ENCODE data around the gene IL36A.
A peak's percentile ranks its signal among the peaks of the same experiment; 100 is the strongest.

Gene IL36A

DNA sequence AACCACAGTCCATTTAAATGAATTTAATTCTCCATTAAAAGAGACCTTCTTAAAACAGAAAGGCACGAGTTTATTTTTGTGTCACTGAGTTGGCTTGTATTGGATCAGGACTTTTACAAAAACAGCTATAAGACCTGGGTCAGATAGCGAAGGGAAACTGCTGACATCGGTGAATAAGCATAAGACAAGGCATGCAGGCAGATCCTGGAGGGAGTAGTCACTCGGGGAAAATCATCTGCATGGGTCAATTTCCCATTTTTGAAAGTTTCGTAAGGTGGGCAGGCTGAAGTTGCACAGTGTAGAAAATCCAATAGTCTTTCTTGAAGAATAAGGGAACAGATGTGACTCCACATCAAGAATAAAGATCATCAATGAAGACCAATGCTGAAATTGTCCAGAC is 34.5 kb downstream of the IL36A start:
- TF ChIP-seq, protein P1, sequence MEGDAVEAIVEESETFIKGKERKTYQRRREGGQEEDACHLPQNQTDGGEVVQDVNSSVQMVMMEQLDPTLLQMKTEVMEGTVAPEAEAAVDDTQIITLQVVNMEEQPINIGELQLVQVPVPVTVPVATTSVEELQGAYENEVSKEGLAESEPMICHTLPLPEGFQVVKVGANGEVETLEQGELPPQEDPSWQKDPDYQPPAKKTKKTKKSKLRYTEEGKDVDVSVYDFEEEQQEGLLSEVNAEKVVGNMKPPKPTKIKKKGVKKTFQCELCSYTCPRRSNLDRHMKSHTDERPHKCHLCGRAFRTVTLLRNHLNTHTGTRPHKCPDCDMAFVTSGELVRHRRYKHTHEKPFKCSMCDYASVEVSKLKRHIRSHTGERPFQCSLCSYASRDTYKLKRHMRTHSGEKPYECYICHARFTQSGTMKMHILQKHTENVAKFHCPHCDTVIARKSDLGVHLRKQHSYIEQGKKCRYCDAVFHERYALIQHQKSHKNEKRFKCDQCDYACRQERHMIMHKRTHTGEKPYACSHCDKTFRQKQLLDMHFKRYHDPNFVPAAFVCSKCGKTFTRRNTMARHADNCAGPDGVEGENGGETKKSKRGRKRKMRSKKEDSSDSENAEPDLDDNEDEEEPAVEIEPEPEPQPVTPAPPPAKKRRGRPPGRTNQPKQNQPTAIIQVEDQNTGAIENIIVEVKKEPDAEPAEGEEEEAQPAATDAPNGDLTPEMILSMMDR (IDR thresholded peaks at IDR 0.05; ENCODE audit: insufficient read depth, low read depth, low read length, missing control alignments), result no peak
- no peak for DNase-seq (ENCODE audit: low read depth)
- H3K4me3 ChIP-seq (ENCODE audit: low read length), result no peak overlapping the region

DNA sequence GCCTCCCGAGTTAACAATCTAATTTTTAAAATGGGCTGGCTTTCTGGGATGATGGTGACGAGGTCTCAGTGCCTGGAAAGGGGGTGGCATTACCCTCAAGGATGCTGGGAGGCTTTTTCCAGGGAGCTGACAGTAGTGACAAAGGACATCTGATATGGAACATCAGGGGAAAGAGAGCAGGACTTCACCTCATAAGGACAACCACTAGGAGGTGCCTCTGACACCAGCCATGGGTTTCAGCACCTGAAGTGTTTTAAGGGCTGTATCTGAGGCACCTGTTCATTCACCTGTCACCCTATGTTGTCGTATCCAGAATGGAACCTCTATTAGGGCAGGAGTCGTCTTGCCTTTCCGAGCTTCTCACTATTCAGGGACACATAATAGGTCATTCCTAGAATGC is 36.6 kb downstream of the IL36A start:
- H3K4me3 ChIP-seq (ENCODE audit: low read length), result no peak overlapping the region
- peak; percentile 68 for DNase-seq (ENCODE audit: low read depth)
- TF ChIP-seq, protein P1 (IDR thresholded peaks at IDR 0.05; ENCODE audit: insufficient read depth, low read depth, low read length, missing control alignments), result peak; percentile 70

- H3K4me3 ChIP-seq (ENCODE audit: low read length), result no peak overlapping the region
- TF ChIP-seq, protein P1 (IDR thresholded peaks at IDR 0.05; ENCODE audit: insufficient read depth, low read depth, low read length, missing control alignments), result no peak
- no peak for DNase-seq (ENCODE audit: low read depth)
These were observed 41.2 kb downstream of the IL36A start for GRCh38 chr2:113046465-113046864.

DNA sequence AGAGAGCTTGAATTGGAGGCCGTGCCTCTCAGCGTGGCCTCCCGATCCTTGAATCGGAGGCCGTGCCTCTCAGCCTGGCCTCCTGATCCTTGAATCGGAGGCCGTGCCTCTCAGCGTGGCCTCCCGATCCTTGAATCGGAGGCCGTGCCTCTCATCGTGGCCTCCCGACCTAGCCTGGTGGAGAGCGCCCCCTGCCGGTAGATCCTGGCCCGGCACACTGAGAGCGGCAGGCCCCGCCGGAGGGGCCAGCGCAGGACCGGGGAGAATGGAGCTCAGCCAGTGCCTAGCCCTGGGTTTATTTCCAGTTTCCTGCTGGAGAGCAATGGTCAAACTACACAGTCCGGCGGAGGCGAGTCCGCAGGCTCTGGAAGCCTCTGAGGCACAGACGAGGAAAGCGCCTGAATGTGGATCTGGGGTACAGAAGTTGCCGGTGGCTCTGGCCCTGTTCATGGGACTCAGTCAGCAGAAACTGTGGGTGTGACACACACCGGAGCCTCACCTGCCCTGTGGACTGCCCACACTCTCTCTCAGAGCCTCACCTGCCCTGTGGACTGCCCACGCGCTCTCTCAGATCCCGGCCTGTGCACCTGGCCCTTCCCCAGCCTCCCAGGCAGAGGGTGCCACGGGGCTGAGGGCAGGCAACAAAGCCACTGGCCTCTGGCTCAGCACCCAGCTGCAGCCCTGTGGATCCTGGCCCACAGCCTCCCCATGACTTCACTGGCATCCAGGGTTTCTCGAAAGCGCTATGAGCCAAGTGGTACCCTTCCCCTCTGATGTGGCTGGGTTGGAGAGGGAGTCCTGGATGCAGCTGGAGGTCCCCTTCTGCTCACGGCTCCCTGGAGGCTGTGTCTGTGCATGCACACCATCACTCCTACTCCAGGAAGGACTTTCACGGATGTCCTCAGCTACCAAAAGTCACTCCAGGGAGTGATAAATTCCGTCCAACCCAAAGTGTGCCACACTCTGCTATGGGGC is 45.9 kb downstream of the IL36A start:
- H3K4me3 ChIP-seq (ENCODE audit: low read length), result no peak overlapping the region
- no peak for DNase-seq (ENCODE audit: low read depth)
- TF ChIP-seq, protein P1 (IDR thresholded peaks at IDR 0.05; ENCODE audit: insufficient read depth, low read depth, low read length, missing control alignments), result no peak

DNA sequence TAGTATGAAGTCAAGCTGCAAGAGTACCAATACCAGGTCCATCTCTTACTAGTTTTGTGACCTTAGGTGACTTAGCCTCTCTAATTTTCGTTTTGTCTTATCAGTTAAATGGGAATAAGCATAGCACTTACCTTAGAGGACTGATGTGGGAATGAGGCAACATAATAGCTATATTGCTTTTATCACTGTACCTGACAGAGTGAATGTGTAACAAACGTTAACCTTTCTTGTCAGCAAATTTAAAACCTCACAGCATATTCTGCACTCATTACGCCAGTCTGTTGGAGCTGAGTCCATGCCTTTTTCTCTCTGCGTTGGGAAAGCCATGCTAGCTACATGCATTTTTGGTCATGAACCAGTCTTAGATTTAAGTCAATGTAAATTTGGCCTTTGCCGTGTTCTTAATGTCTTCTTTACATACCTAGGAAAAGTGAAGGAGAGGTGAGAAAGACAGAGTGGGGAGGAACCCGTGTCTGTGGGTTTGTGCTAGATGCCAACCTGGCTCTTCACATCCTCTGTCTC is 47.2 kb downstream of the IL36A start, which contains the start of gene IL36B:
TSS of gene IL36B (minus strand) at position 472 of the 522 bp plus-strand sequence.
- H3K4me3 ChIP-seq (ENCODE audit: low read length), result no peak within 1 kb of the TSS
- DNase-seq (ENCODE audit: low read depth), result no peak
- TF ChIP-seq, protein P1 (IDR thresholded peaks at IDR 0.05; ENCODE audit: insufficient read depth, low read depth, low read length, missing control alignments), result no peak

DNA sequence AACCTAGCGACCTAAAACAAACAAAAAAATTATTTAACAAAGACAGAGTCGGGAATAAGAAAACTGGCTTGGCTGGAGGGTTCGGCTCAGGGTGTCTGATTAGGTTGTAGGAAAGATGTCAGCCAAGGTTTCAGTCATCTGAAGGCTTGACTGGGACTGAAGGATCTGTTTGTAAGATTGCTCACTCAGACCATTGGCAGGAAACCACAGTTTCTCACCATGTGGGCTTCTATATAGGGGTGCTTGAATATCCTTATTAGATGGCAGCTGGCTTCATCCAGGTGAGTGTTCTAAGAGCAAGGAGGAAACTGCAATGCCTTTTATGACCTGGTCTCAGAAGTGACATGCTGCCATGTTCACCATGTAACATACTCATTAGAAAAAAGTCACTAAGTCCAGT is 48.4 kb downstream of the IL36A start:
- no peak overlapping the region for H3K4me3 ChIP-seq (ENCODE audit: low read length)
- TF ChIP-seq, protein P1 (IDR thresholded peaks at IDR 0.05; ENCODE audit: insufficient read depth, low read depth, low read length, missing control alignments), result no peak
- no peak for DNase-seq (ENCODE audit: low read depth)
